ENCODE data around the gene RAI1.

GRCh38 chr17:17724307-17725010 lies 43.2 kb downstream of the RAI1 start:
- TF ChIP-seq PATZ1 (CRISPR knock-in tag; IDR thresholded peaks at IDR 0.05; ENCODE audit: borderline replicate concordance) (no peak), TCF4 (CRISPR knock-in tag; IDR thresholded peaks at IDR 0.05; ENCODE audit: borderline replicate concordance) (no peak), OSR1 (CRISPR knock-in tag; IDR thresholded peaks at IDR 0.05) (no peak), ARNTL (CRISPR knock-in tag; IDR thresholded peaks at IDR 0.05; ENCODE audit: borderline replicate concordance, low read depth) (no peak), POU6F1 (CRISPR knock-in tag; IDR thresholded peaks at IDR 0.05; ENCODE audit: borderline replicate concordance, low read depth) (no peak), GLIS3 (CRISPR knock-in tag; IDR thresholded peaks at IDR 0.05) (no peak), CSDC2 (CRISPR knock-in tag; IDR thresholded peaks at IDR 0.05) (no peak), ZNF8 (CRISPR knock-in tag; IDR thresholded peaks at IDR 0.05) (no peak), ZFP3 (CRISPR knock-in tag; IDR thresholded peaks at IDR 0.05) (no peak), TOX (CRISPR knock-in tag; IDR thresholded peaks at IDR 0.05; ENCODE audit: borderline replicate concordance) (no peak), ZNF565 (CRISPR knock-in tag; conservative IDR thresholded peaks at IDR 0.05; ENCODE audit: low read depth) (no peak), ESRRG (CRISPR knock-in tag; IDR thresholded peaks at IDR 0.05) (no peak), PPARA (CRISPR knock-in tag; IDR thresholded peaks at IDR 0.05; ENCODE audit: borderline replicate concordance) (no peak)

All from SK-N-SH treated with all-trans-retinoic acid at 6 μM for 48 hours (cell line).